ENCODE measurements around the gene SLC35E2B. TPM values are rescaled to one million over a fixed set of nuclear protein-coding genes. Genes with fewer than 3 reads are reported as not detected.
"Not testable (repeated sequence)": the region's sequence is repeated elsewhere in the genome, so short reads cannot be mapped to it uniquely, and the experiment has no call there.

Gene SLC35E2B
- polyA plus RNA-seq, 3 donors, result 12.2 to 29.2 (median 17.7) TPM

GRCh38 chr1:1691443-1691842 is 1.2 kb downstream of the SLC35E2B start:
- H3K4me2 ChIP-seq (replicated peaks; ENCODE audit: extremely low read depth, low read length, poor library complexity, severe bottlenecking); H3K36me3 ChIP-seq (replicated peaks in 1 of 2; ENCODE audit: control insufficient read depth in 1 of 2, insufficient read depth in 2 of 2, low read length in 2 of 2); H3K27ac ChIP-seq (ENCODE audit: low read depth in 1 of 2, low read length in 2 of 2); H3K4me1 Mint-ChIP-seq; H2AFZ ChIP-seq (ENCODE audit: insufficient read depth, low read depth, low read length, poor library complexity, severe bottlenecking); H3K27me3 ChIP-seq (ENCODE audit: control insufficient read depth in 2 of 2, insufficient read depth in 2 of 2, low read length in 2 of 2); H3K9me3 ChIP-seq (replicated peaks in 1 of 2; ENCODE audit: control insufficient read depth in 1 of 2, insufficient read depth in 1 of 2, low read length in 2 of 2); H3K27ac Mint-ChIP-seq; H3K4me3 Mint-ChIP-seq; DNase-seq; H3K27me3 Mint-ChIP-seq (ENCODE audit: low read depth in 3 of 3); H3K9me3 Mint-ChIP-seq; H3K9ac ChIP-seq (ENCODE audit: insufficient read depth, low read length, poor library complexity, severe bottlenecking): not testable (repeated sequence)
- peaks cover 10% of the 10 kb centered on the region for H4K20me1 ChIP-seq (ENCODE audit: insufficient read depth, low read length)
- intact Hi-C loops (cut with micrococcal nuclease), result loop anchor here (10.0 kb wide), 1 partner anchor 53 kb away; no protein-coding TSS in a partner anchor
- H3K4me3 ChIP-seq (replicated peaks in 1 of 3; ENCODE audit: low read depth in 2 of 3, low read length in 3 of 3), result peak overlapping the region in 2 of 3 experiments; percentile 21 to 47
- peaks cover 24% of the 10 kb centered on the region for H3K79me2 ChIP-seq (ENCODE audit: insufficient read depth, low read length)
- H3K4me1 ChIP-seq (ENCODE audit: control insufficient read depth in 1 of 2, insufficient read depth in 2 of 2, low read length in 2 of 2), result peaks cover 20 to 21% of the 10 kb centered on the region in 2 donors
- peaks cover 5 to 13% of the 10 kb centered on the region in 2 donors for H3K36me3 Mint-ChIP-seq
- WGBS (ENCODE audit: insufficient coverage), result no CpG with 5 or more reads among the region's 16 CpGs

GRCh38 chr1:1689526-1689925 is 3.1 kb downstream of the SLC35E2B start:
- not testable (repeated sequence) for H3K27ac Mint-ChIP-seq; H3K4me3 ChIP-seq (replicated peaks in 1 of 3; ENCODE audit: low read depth in 2 of 3, low read length in 3 of 3); H3K27me3 Mint-ChIP-seq (ENCODE audit: low read depth in 3 of 3); DNase-seq; H3K27me3 ChIP-seq (ENCODE audit: control insufficient read depth in 2 of 2, insufficient read depth in 2 of 2, low read length in 2 of 2); H2AFZ ChIP-seq (ENCODE audit: insufficient read depth, low read depth, low read length, poor library complexity, severe bottlenecking); H3K9ac ChIP-seq (ENCODE audit: insufficient read depth, low read length, poor library complexity, severe bottlenecking); H3K4me3 Mint-ChIP-seq; H3K4me2 ChIP-seq (replicated peaks; ENCODE audit: extremely low read depth, low read length, poor library complexity, severe bottlenecking); H3K36me3 ChIP-seq (replicated peaks in 1 of 2; ENCODE audit: control insufficient read depth in 1 of 2, insufficient read depth in 2 of 2, low read length in 2 of 2); H3K9me3 Mint-ChIP-seq; H3K27ac ChIP-seq (ENCODE audit: low read depth in 1 of 2, low read length in 2 of 2); H3K9me3 ChIP-seq (replicated peaks in 1 of 2; ENCODE audit: control insufficient read depth in 1 of 2, insufficient read depth in 1 of 2, low read length in 2 of 2)
- Histone ChIP-seq H3K79me2 (ENCODE audit: insufficient read depth, low read length) (peaks cover 33% of the 10 kb centered on the region), H4K20me1 (ENCODE audit: insufficient read depth, low read length) (peaks cover 19% of the 10 kb centered on the region), H3K4me1 (ENCODE audit: control insufficient read depth in 1 of 2, insufficient read depth in 2 of 2, low read length in 2 of 2) (peaks cover 27 to 29% of the 10 kb centered on the region in 2 donors)
- no CpG with 5 or more reads among the region's 7 CpGs for WGBS (ENCODE audit: insufficient coverage)
- Mint-ChIP-seq H3K36me3 (peaks cover 8 to 16% of the 10 kb centered on the region in 2 donors), H3K4me1 (peaks cover 19% of the 10 kb centered on the region)
- intact Hi-C loops (cut with micrococcal nuclease), result loop anchor here in 1 of 2 donors (10.0 kb wide), 1 partner anchor 115 kb away; the partner anchor contains the start of gene SSU72

- peaks cover 15 to 33% of the 10 kb centered on the region in 2 donors for H3K36me3 Mint-ChIP-seq
- no peak for DNase-seq
- peak overlapping the region in 5 of 7 donors; percentile 7 to 89 (median 44) for H3K27ac Mint-ChIP-seq
- Histone ChIP-seq H3K9me3 (replicated peaks in 1 of 2; ENCODE audit: control insufficient read depth in 1 of 2, insufficient read depth in 1 of 2, low read length in 2 of 2) (no peaks in the 10 kb centered on the region), H2AFZ (ENCODE audit: insufficient read depth, low read depth, low read length, poor library complexity, severe bottlenecking) (no peak overlapping the region), H3K79me2 (ENCODE audit: insufficient read depth, low read length) (peaks cover 49% of the 10 kb centered on the region), H3K9ac (ENCODE audit: insufficient read depth, low read length, poor library complexity, severe bottlenecking) (no peak overlapping the region), H3K36me3 (replicated peaks in 1 of 2; ENCODE audit: control insufficient read depth in 1 of 2, insufficient read depth in 2 of 2, low read length in 2 of 2) (peaks cover 6 to 13% of the 10 kb centered on the region in 2 donors), H3K4me2 (replicated peaks; ENCODE audit: extremely low read depth, low read length, poor library complexity, severe bottlenecking) (no peak overlapping the region), H3K4me1 (ENCODE audit: control insufficient read depth in 1 of 2, insufficient read depth in 2 of 2, low read length in 2 of 2) (peaks cover 18 to 20% of the 10 kb centered on the region in 2 donors), H3K27me3 (ENCODE audit: control insufficient read depth in 2 of 2, insufficient read depth in 2 of 2, low read length in 2 of 2) (no peaks in the 10 kb centered on the region), H4K20me1 (ENCODE audit: insufficient read depth, low read length) (peaks cover 34% of the 10 kb centered on the region), H3K4me3 (replicated peaks in 1 of 3; ENCODE audit: low read depth in 2 of 3, low read length in 3 of 3) (no peak overlapping the region), H3K27ac (ENCODE audit: low read depth in 1 of 2, low read length in 2 of 2) (no peak overlapping the region)
- 96% methylated on average over 4 of the region's 9 CpGs for WGBS (ENCODE audit: insufficient coverage)
- intact Hi-C loops (cut with micrococcal nuclease), result loop anchor here in 1 of 2 donors (10.0 kb wide), 1 partner anchor 113 kb away; the partner anchor contains the start of gene SSU72
- H3K9me3 Mint-ChIP-seq, result peaks cover 0 to 2% (median 0%) of the 10 kb centered on the region in 7 donors
- no peak for TF ChIP-seq CTCF (IDR thresholded peaks at IDR 0.05)
- H3K27me3 Mint-ChIP-seq (ENCODE audit: low read depth in 3 of 3), result peaks cover 0 to 3% (median 0%) of the 10 kb centered on the region in 3 donors
- H3K4me1 Mint-ChIP-seq, result peaks cover 19% of the 10 kb centered on the region
- no peak overlapping the region for H3K4me3 Mint-ChIP-seq
Measured at GRCh38 chr1:1687846-1688245, 4.7 kb downstream of the SLC35E2B start.

Data from CD14-positive monocyte (primary cell).